ENCODE measurements around the gene MEF2D.

MEF2D gene

DNA sequence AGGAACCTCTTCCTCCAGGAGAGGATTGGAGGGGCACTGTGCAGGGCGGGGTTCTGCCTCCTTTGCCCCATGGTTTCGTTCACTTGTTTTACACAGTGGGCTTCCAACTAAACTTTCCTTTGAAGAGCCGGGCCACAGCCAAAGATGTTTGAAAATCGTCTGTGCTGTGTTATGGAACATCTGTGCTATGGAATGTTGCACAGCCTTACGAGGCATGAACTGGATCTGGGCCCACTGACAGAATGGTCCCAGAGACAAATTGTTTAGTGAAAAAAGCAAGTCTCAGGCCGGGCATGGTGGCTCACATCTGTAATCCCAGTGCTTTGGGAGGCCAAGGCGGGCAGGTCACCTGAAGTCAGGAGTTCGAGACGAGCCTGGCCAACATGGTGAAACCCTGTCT, 12.6 kb upstream of the MEF2D start:
- no peak overlapping the region for H3K4me3 ChIP-seq (ENCODE audit: low read depth, low read length)
- H3K9me3 ChIP-seq (ENCODE audit: severe bottlenecking), result peaks cover 4% of the 10 kb centered on the region
- no peaks in the 10 kb centered on the region for H3K36me3 ChIP-seq
- H3K27me3 ChIP-seq (ENCODE audit: insufficient read depth, low read depth, severe bottlenecking), result no peaks in the 10 kb centered on the region
- DNase-seq, result no peak
- TF ChIP-seq, protein P1, sequence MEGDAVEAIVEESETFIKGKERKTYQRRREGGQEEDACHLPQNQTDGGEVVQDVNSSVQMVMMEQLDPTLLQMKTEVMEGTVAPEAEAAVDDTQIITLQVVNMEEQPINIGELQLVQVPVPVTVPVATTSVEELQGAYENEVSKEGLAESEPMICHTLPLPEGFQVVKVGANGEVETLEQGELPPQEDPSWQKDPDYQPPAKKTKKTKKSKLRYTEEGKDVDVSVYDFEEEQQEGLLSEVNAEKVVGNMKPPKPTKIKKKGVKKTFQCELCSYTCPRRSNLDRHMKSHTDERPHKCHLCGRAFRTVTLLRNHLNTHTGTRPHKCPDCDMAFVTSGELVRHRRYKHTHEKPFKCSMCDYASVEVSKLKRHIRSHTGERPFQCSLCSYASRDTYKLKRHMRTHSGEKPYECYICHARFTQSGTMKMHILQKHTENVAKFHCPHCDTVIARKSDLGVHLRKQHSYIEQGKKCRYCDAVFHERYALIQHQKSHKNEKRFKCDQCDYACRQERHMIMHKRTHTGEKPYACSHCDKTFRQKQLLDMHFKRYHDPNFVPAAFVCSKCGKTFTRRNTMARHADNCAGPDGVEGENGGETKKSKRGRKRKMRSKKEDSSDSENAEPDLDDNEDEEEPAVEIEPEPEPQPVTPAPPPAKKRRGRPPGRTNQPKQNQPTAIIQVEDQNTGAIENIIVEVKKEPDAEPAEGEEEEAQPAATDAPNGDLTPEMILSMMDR (IDR thresholded peaks at IDR 0.05; ENCODE audit: low read depth, low read length), result no peak
- no peak overlapping the region for H3K27ac ChIP-seq

DNA sequence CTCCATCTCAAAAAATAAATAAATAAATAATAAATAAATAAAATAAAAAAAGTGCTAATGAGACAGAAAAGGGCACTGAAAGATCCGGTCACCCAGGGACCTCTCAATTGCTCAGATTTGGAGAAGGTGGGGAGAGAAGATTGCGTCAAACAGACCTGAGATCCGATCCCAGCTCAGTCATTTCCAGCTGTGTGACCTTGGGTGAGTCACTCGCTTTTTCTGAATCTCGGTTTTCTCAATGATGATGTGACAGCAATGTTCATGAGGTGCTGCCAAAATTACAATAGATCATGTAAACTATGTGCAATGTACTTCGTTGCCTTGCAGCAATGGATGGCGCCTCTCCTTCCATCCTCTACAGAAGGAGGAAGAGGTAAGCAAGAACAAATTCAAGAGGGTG, 11.1 kb upstream of the MEF2D start:
- H3K4me3 ChIP-seq (ENCODE audit: low read depth, low read length), result no peak overlapping the region
- no peak overlapping the region for H3K27ac ChIP-seq
- TF ChIP-seq, protein P1 (IDR thresholded peaks at IDR 0.05; ENCODE audit: low read depth, low read length), result no peak
- no peaks in the 10 kb centered on the region for H3K27me3 ChIP-seq (ENCODE audit: insufficient read depth, low read depth, severe bottlenecking)
- H3K36me3 ChIP-seq, result no peaks in the 10 kb centered on the region
- no peak for DNase-seq
- H3K9me3 ChIP-seq (ENCODE audit: severe bottlenecking), result no peaks in the 10 kb centered on the region

DNA sequence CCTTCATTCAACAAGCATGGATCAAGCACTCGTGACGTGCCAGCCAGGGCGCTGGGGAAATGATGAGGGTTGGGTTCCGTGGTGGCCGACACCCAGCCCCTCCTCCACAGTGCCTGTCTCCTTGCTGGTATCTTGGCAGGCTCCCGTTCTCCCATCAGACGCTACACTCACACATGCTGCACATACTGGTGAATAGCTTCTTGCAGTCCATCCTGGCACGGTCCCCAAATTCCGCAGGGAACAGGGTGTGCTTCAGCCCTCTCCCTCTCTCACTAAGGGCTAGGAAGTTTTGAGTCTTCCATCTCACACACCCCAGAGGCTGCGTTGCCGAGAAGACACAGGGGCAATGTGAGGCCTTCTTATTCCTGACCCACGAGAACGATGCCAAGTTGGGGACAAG, 10.1 kb upstream of the MEF2D start:
- TF ChIP-seq, protein P1 (IDR thresholded peaks at IDR 0.05; ENCODE audit: low read depth, low read length), result no peak
- H3K27me3 ChIP-seq (ENCODE audit: insufficient read depth, low read depth, severe bottlenecking), result no peaks in the 10 kb centered on the region
- no peak for DNase-seq

DNA sequence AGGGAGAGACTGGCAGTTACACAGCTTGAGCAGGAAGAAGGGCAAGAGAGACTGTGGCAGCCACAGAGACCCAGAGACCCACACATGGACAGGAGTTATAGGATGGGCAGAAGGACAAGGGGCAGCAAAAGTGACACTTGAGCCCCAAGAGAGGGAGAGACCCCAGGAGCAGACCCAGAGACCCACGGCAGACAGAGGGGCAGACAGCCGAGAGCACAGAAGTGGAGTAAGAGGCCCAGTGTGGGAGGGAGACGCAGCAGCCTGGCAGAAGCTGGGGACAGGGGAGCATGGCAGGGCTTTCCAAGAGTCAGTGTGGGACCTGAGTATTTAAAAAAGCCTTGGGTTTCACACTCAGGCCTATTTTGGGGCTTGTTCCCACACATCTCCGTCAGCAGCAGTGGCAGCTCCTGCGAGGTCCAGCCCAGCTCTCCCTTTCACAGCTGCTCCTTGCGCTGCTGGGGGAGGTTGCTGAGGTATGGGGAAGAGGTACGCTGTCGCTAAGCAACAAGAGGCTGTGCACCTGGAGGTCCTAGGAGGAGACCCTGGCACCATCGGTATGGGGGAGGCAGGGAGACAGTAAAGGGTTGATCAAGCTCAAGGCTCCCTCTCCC, 9.0 kb upstream of the MEF2D start:
- Histone ChIP-seq H3K36me3 (no peaks in the 10 kb centered on the region), H3K4me3 (ENCODE audit: low read depth, low read length) (no peak overlapping the region), H3K9me3 (ENCODE audit: severe bottlenecking) (no peaks in the 10 kb centered on the region), H3K27me3 (ENCODE audit: insufficient read depth, low read depth, severe bottlenecking) (no peaks in the 10 kb centered on the region), H3K27ac (no peak overlapping the region)
- no peak for DNase-seq
- TF ChIP-seq, protein P1 (IDR thresholded peaks at IDR 0.05; ENCODE audit: low read depth, low read length), result no peak

More for the DNA sequence above, 10.1 kb upstream of the MEF2D start:
- Histone ChIP-seq H3K9me3 (ENCODE audit: severe bottlenecking) (no peaks in the 10 kb centered on the region), H3K36me3 (no peaks in the 10 kb centered on the region), H3K27ac (no peak overlapping the region), H3K4me3 (ENCODE audit: low read depth, low read length) (no peak overlapping the region)

DNA sequence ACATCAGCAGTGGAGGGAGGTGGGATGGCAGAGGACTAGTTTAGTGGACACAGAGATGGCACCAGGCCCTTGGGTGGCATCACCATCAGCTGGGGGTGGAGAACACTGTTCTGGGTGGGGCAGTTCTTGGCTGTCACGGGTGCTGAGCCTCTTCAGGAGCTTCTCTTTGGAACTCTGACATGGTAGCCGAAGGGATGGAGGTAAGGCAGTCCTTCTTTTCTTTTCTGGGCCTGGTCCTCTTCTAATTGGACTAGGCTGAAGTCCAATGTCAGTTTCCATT, 8.3 kb upstream of the MEF2D start:
- Histone ChIP-seq H3K9me3 (ENCODE audit: severe bottlenecking) (no peaks in the 10 kb centered on the region), H3K4me3 (ENCODE audit: low read depth, low read length) (no peak overlapping the region), H3K27me3 (ENCODE audit: insufficient read depth, low read depth, severe bottlenecking) (no peaks in the 10 kb centered on the region), H3K27ac (no peak overlapping the region), H3K36me3 (no peaks in the 10 kb centered on the region)
- TF ChIP-seq, protein P1 (IDR thresholded peaks at IDR 0.05; ENCODE audit: low read depth, low read length), result no peak
- DNase-seq, result no peak

DNA sequence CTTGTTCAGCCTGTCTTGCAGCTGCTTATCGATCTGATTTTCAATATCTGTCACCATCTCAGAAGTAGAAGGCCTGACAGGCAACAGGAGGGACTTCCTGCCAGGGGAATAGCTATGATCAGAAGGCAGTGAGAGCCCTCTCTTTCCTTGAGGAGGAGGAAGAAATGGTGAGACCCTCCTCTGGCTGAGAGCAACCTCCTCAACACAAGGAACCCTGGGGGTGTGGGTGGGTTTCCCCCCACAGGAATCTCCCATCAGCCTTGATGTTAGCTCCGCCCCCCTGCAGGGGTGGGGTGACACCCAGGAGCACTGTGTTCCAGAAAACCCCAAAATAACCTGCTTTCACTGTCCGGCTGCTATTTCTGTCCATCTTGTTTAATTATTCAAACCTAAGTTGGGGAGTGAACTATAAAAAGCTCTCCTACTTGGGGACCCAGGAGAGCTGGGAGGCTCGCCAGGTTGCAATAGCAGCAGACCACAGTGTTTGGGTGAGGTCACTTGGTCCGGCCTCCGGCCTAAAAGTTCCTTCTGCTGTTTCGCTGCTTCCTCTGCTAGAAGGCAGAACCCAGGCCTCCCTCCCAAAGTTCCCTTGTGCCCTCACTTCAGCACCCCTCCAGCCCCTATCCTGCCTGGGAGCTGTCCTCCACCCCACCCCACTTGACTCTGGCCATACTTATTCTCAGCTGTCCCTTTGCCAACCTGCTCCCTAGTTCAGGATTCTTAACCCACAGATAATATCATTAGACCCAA, 7.8 kb upstream of the MEF2D start:
- Histone ChIP-seq H3K27ac (no peak overlapping the region), H3K9me3 (ENCODE audit: severe bottlenecking) (no peaks in the 10 kb centered on the region), H3K36me3 (no peaks in the 10 kb centered on the region), H3K27me3 (ENCODE audit: insufficient read depth, low read depth, severe bottlenecking) (no peaks in the 10 kb centered on the region), H3K4me3 (ENCODE audit: low read depth, low read length) (no peak overlapping the region)
- DNase-seq, result no peak
- TF ChIP-seq, protein P1 (IDR thresholded peaks at IDR 0.05; ENCODE audit: low read depth, low read length), result no peak

Measured in WERI-Rb-1 (cell line).